Stomach (tissue), 9 donors: Measurements from ENCODE around the gene NKIRAS1. TPM values are rescaled to one million over a fixed set of nuclear protein-coding genes. Genes with fewer than 3 reads are reported as not detected.
"Not testable (repeated sequence)": the region's sequence is repeated elsewhere in the genome, so short reads cannot be mapped to it uniquely, and the experiment has no call there.

Experiments
- DNase-seq, 2 donors: peaks; one replicate each; pipeline versions ENCODE4 v3.0.0 to v3.0.0-alpha.2; 2013 to 2019
- H3K27ac ChIP-seq, 5 donors: fragments of 200-600 bp in 4 of 5; sonication (generic) in 4 of 5; one replicate each; pipeline ENCODE4 v1.5.1; 2013 to 2019; ENCODE audit warnings: mild to moderate bottlenecking in 1 of 5, moderate library complexity in 1 of 5
- H3K27me3 ChIP-seq, 3 donors: fragments of 200-600 bp; sonication (generic); one replicate each; pipeline ENCODE4 v1.5.1; 2017 to 2019; ENCODE audit warnings: mixed run types in 1 of 3
- H3K36me3 ChIP-seq, 4 donors: fragments of 200-600 bp; sonication (generic); 1 replicate in 3 of 4; 2 replicates in 1 of 4; pipeline ENCODE4 v1.5.1; 2016 to 2019
- H3K4me1 ChIP-seq, 4 donors: fragments of 200-600 bp; sonication (generic); one replicate each; pipeline ENCODE4 v1.5.1; 2016 to 2019
- H3K4me3 ChIP-seq, 4 donors: fragments of 200-600 bp; sonication (generic) in 3 of 4; one replicate each; pipeline ENCODE4 v1.5.1; 2016 to 2019; ENCODE audit warnings: mild to moderate bottlenecking in 1 of 4
- H3K9me3 ChIP-seq, 4 donors: fragments of 200-600 bp; sonication (generic); one replicate each; pipeline ENCODE4 v1.5.1; 2016 to 2019
- CTCF ChIP-seq, 7 experiments: fragments of 450-650 bp in 4 of 7; fragments of 200-600 bp in 3 of 7; sonication (generic) in 3 of 7; IDR thresholded peaks; one replicate each; pipeline ENCODE4 v1.5.1; 2016 to 2019; ENCODE audit warnings: antibody characterized with exemption in 7 of 7, control low read depth in 2 of 7, mild to moderate bottlenecking in 1 of 7
- EP300 ChIP-seq: sonication (generic); formaldehyde crosslinking; IDR thresholded peaks from one replicate; pipeline ENCODE4 v1.6.1; 2017; ENCODE audit warnings: antibody characterized with exemption
- POLR2A ChIP-seq, 4 donors: fragments of 450-650 bp; IDR thresholded peaks; one replicate each; pipeline ENCODE4 v1.6.1; 2016; ENCODE audit warnings: antibody characterized with exemption in 4 of 4, control low read depth in 2 of 4, mild to moderate bottlenecking in 1 of 4, moderate library complexity in 1 of 4
- POLR2AphosphoS5 ChIP-seq, 3 donors: sonication (generic); formaldehyde crosslinking; IDR thresholded peaks; one replicate each; pipeline ENCODE4 v1.6.1; 2016; ENCODE audit warnings: antibody characterized with exemption in 3 of 3
- WGBS, 5 donors: extraction: QIAGEN DNeasy Blood & Tissue Kit in 3 of 5; methylation state at CpG; one replicate each; pipeline versions ENCODE4 v1.1.5 to v1.1.7; 2013 to 2018; 5-methylcytosine and 5-hydroxymethylcytosine counted together
- intact Hi-C: fragments of 100-400 bp; cut with DNase I; formaldehyde crosslinking; loops from one replicate; pipeline ENCODE4 v1.15.1; 2023; ENCODE audit warnings: low total_unique reads
- polyA plus RNA-seq, 3 donors: library from polyadenylated mRNA; stranded (reverse); fragments of 200-250 nt; gene quantifications; one replicate each; pipeline ENCODE4 v1.2.3, GENCODE V29; 2013
- total RNA-seq, 5 donors: library from RNA; depleted of rRNA; stranded (reverse); fragments of >200 nt; gene quantifications; one replicate each; pipeline versions ENCODE4 v1.1.0 to v1.2.3, GENCODE V29; 2014 to 2016
- donor health status: healthy with polysubstance abuse.
- donor health status: Bipolar disorder and iron deficiency.
- donor health status: healthy.

The NKIRAS1 gene
- total and polyA plus RNA-seq, 8 donors = 0.87 to 18.3 (median 7.6) TPM; not detected in 1

DNA sequence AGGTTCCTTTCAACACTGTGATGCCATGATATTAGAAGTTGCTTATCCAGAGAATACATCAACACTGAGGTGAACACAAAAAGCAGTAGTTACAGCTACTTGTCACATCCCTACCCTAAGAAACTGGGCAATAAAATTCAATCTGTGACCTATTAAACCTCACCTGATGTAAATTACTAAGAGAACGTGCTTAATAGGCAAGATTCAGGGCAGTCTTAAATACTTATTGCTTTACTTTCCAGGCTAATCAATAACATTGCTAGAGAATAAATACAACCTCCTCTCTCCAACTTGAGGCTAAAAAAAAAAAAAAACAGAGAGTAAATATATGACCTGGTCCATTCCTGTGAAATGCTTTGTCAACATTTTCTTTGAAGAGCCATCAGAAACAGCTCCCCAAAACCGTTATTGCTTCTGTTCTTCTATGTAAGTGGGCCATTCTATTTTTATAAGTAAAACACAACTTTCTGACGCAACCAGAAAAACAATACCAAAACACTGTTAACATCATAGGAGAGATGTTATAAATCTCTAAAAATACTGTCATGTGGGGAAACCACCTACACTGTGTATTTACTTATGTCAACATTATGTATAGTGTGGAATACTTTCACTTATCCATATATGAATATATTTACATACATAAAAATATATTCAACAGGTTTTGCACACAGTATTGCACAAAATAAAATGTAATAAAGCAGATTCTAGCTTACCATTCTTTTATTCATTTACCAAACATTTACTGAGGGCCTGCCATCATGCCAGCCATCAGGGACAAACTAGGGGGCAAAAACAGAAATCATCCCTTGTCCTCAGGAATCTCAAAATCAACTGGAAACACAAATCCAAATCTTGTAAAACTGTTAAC, 2.7 kb downstream of the NKIRAS1 start:
- TF ChIP-seq EP300 = no peak
- TF ChIP-seq POLR2AphosphoS5 (IDR thresholded peaks at IDR 0.05) = no peak
- peaks cover 16 to 47% (median 36%) of the 10 kb centered on the region in 4 donors for H3K4me1 ChIP-seq
- intact Hi-C loops = no loop called here
- H3K4me3 ChIP-seq = no peak overlapping the region
- WGBS, 5 donors = 54 to 60% (median 60%) methylated on average over 3 of the region's 3 CpGs
- no peaks in the 10 kb centered on the region for H3K27me3 ChIP-seq
- DNase-seq = no peak
- H3K27ac ChIP-seq = no peak overlapping the region
- H3K36me3 ChIP-seq = peaks cover 10 to 34% (median 31%) of the 10 kb centered on the region in 4 donors
- H3K9me3 ChIP-seq = no peaks in the 10 kb centered on the region

DNA sequence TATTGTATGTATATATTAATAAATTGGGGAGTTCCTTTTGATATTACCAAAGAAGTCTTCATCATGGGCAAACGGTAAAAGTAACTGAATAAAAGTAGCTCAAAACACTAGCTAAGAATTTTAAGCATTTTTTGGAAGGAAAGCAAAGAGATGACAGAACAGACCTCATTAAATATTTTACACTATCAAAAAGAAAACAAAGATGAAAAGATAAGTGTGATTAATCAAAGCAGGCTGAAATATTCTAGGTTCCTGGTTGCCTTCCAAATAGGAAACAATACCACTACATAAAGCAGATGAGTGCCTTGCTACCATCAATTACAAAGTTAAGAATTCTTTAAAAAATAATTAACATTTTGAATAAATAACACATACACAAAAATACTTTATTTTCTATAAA, 3.6 kb downstream of the NKIRAS1 start:
- WGBS, 5 donors = 78 to 94% (median 91%) methylated on average over 1 of the region's 1 CpG
- Histone ChIP-seq H3K9me3 (no peaks in the 10 kb centered on the region), H3K4me1 (peaks cover 8 to 37% (median 26%) of the 10 kb centered on the region in 4 donors), H3K4me3 (no peak overlapping the region), H3K27me3 (no peaks in the 10 kb centered on the region), H3K36me3 (peaks cover 3 to 30% (median 27%) of the 10 kb centered on the region in 4 donors), H3K27ac (no peak overlapping the region)
- TF ChIP-seq EP300 (no peak), CTCF (IDR thresholded peaks at IDR 0.05) (no peak), POLR2A (IDR thresholded peaks at IDR 0.05) (no peak), POLR2AphosphoS5 (IDR thresholded peaks at IDR 0.05) (no peak)
- intact Hi-C loops = no loop called here
- no peak for DNase-seq

DNA sequence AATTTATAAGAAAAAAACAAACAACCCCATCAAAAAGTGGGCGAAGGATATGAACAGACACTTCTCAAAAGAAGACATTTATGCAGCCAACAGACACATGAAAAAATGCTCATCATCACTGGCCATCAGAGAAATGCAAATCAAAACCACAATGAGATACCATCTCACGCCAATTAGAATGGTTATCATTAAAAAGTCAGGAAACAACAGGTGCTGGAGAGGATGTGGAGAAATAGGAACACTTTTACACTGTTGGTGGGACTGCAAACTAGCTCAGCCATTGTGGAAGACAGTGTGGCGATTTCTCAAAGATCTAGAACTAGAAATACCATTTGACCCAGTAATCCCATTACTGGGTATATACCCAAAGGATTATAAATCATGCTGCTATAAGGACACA, 4.5 kb downstream of the NKIRAS1 start:
- WGBS, 5 donors = 85 to 96% (median 93%) methylated on average over 3 of the region's 3 CpGs
- intact Hi-C loops = not testable (repeated sequence)

GRCh38 chr3:23911397-23911796, 5.4 kb downstream of the NKIRAS1 start:
- WGBS, 5 donors = 91 to 99% (median 96%) methylated on average over 2 of the region's 2 CpGs

More for the DNA sequence above, 4.5 kb downstream of the NKIRAS1 start:
- H3K4me3 ChIP-seq, H3K27ac ChIP-seq, H3K27me3 ChIP-seq, H3K9me3 ChIP-seq, DNase-seq: not testable (repeated sequence)
- H3K36me3 ChIP-seq = peaks cover 0 to 33% (median 29%) of the 10 kb centered on the region in 4 donors
- peaks cover 4 to 34% (median 22%) of the 10 kb centered on the region in 4 donors for H3K4me1 ChIP-seq

DNA sequence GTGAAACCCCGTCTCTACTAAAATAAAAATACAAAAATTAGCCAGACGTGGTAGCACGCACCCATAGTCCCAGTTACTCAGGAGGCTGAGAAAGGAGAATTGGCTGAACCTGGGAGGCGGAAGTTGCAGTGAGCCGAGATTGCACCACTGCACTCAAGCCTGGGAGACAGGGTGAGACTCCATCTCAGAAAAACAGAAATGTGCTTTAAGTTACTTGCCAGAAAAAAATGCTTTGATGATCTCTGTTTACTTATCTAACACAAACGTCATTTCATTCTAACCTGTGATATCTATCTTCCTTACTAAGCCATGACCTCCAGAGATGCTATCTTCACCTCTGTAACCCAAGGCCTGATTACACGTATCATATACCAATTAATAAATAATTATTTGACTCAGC, 7.4 kb downstream of the NKIRAS1 start:
- H3K9me3 ChIP-seq = no peaks in the 10 kb centered on the region
- no peak for DNase-seq
- intact Hi-C loops = no loop called here
- H3K27ac ChIP-seq = no peak overlapping the region
- H3K4me3 ChIP-seq = no peak overlapping the region
- no peak for TF ChIP-seq CTCF (IDR thresholded peaks at IDR 0.05)
- no peak for TF ChIP-seq EP300
- TF ChIP-seq POLR2AphosphoS5 (IDR thresholded peaks at IDR 0.05) = no peak
- no peak for TF ChIP-seq POLR2A (IDR thresholded peaks at IDR 0.05)
- 82 to 91% (median 86%) methylated on average over 7 of the region's 7 CpGs for WGBS, 5 donors
- peaks cover 0 to 14% (median 6%) of the 10 kb centered on the region in 4 donors for H3K4me1 ChIP-seq
- H3K27me3 ChIP-seq = no peaks in the 10 kb centered on the region
- peaks cover 0 to 52% (median 32%) of the 10 kb centered on the region in 4 donors for H3K36me3 ChIP-seq

More at GRCh38 chr3:23911397-23911796, 5.4 kb downstream of the NKIRAS1 start:
- Histone ChIP-seq H3K27ac (no peak overlapping the region), H3K4me1 (peaks cover 4 to 34% (median 22%) of the 10 kb centered on the region in 4 donors), H3K4me3 (no peak overlapping the region), H3K9me3 (no peaks in the 10 kb centered on the region), H3K36me3 (peaks cover 0 to 40% (median 32%) of the 10 kb centered on the region in 4 donors), H3K27me3 (no peaks in the 10 kb centered on the region)
- intact Hi-C loops = no loop called here
- DNase-seq = no peak
- TF ChIP-seq POLR2AphosphoS5 (IDR thresholded peaks at IDR 0.05) (no peak), EP300 (no peak), CTCF (IDR thresholded peaks at IDR 0.05) (no peak)
